C4-2B (cell line): Measurements from ENCODE around the gene GJB3.

Experiments used
- ZFX ChIP-seq: fragments of 450-650 bp; IDR thresholded peaks from 2 replicates; pipeline ENCODE4 v1.6.1; 2017
- TF ChIP-seq, protein P1 (sequence below): fragments of 450-650 bp; conservative IDR thresholded peaks from 2 replicates; pipeline ENCODE4 v1.5.1; 2017; ENCODE audit warnings: mild to moderate bottlenecking

DNA sequence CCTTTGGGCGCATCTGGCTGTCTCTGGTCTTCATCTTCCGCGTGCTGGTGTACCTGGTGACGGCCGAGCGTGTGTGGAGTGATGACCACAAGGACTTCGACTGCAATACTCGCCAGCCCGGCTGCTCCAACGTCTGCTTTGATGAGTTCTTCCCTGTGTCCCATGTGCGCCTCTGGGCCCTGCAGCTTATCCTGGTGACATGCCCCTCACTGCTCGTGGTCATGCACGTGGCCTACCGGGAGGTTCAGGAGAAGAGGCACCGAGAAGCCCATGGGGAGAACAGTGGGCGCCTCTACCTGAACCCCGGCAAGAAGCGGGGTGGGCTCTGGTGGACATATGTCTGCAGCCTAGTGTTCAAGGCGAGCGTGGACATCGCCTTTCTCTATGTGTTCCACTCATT, 23.6 kb upstream of the GJB3 start:
- TF ChIP-seq, protein P1, sequence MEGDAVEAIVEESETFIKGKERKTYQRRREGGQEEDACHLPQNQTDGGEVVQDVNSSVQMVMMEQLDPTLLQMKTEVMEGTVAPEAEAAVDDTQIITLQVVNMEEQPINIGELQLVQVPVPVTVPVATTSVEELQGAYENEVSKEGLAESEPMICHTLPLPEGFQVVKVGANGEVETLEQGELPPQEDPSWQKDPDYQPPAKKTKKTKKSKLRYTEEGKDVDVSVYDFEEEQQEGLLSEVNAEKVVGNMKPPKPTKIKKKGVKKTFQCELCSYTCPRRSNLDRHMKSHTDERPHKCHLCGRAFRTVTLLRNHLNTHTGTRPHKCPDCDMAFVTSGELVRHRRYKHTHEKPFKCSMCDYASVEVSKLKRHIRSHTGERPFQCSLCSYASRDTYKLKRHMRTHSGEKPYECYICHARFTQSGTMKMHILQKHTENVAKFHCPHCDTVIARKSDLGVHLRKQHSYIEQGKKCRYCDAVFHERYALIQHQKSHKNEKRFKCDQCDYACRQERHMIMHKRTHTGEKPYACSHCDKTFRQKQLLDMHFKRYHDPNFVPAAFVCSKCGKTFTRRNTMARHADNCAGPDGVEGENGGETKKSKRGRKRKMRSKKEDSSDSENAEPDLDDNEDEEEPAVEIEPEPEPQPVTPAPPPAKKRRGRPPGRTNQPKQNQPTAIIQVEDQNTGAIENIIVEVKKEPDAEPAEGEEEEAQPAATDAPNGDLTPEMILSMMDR: no peak
- TF ChIP-seq ZFX: no peak
